Neutrophil (primary cell): ENCODE results near the gene GSAP.

Experiments used
- H3K27ac ChIP-seq: fragments of 200-600 bp; sonication (generic); 2 replicates; pipeline ENCODE4 v1.5.1; 2016; ENCODE audit warnings: mild to moderate bottlenecking, moderate library complexity
- H3K27me3 ChIP-seq: fragments of 200-600 bp; sonication (generic); 2 replicates; pipeline ENCODE4 v1.6.0; 2016; ENCODE audit warnings: mild to moderate bottlenecking
- H3K36me3 ChIP-seq: fragments of 200-600 bp; sonication (generic); 2 replicates; pipeline ENCODE4 v1.5.1; 2017
- H3K4me1 ChIP-seq, 2 experiments: fragments of 200-600 bp in 1 of 2; sonication (generic) in 1 of 2; 1 replicate in 1 of 2; 2 replicates in 1 of 2; pipeline versions ENCODE4 v1.5.1 to v1.6.1; 2013 to 2016; ENCODE audit warnings: low read depth in 1 of 2, low read length in 1 of 2, mild to moderate bottlenecking in 1 of 2, moderate library complexity in 1 of 2; ENCODE audit not compliant: control insufficient read depth in 1 of 2, insufficient read depth in 1 of 2
- H3K4me3 ChIP-seq, 2 experiments: fragments of 200-600 bp in 1 of 2; sonication (generic) in 1 of 2; 1 replicate in 1 of 2; 2 replicates in 1 of 2; pipeline ENCODE4 v1.5.1; 2013 to 2016; ENCODE audit warnings: low read depth in 1 of 2, low read length in 1 of 2, mild to moderate bottlenecking in 1 of 2, moderate library complexity in 1 of 2
- H3K9me3 ChIP-seq: fragments of 200-600 bp; sonication (generic); 2 replicates; pipeline ENCODE4 v1.5.1; 2016
- CTCF ChIP-seq: fragments of 200-600 bp; sonication (generic); IDR thresholded peaks from 2 replicates; pipeline ENCODE4 v1.5.1; 2016; ENCODE audit warnings: antibody characterized with exemption

Gene GSAP

GRCh38 chr7:77402818-77403217 is 13.3 kb downstream of the GSAP start:
- no peak overlapping the region for H3K4me3 ChIP-seq
- peaks cover 18 to 32% of the 10 kb centered on the region in 2 experiments for H3K4me1 ChIP-seq
- H3K27ac ChIP-seq: no peak overlapping the region
- H3K36me3 ChIP-seq: peaks cover 7% of the 10 kb centered on the region
- no peak for TF ChIP-seq CTCF
- H3K9me3 ChIP-seq: no peaks in the 10 kb centered on the region
- H3K27me3 ChIP-seq: no peaks in the 10 kb centered on the region

GRCh38 chr7:77401002-77401401 is 15.1 kb downstream of the GSAP start:
- H3K9me3 ChIP-seq: no peaks in the 10 kb centered on the region
- peaks cover 7 to 18% of the 10 kb centered on the region in 2 experiments for H3K4me1 ChIP-seq
- peaks cover 7% of the 10 kb centered on the region for H3K36me3 ChIP-seq
- no peak for TF ChIP-seq CTCF
- H3K4me3 ChIP-seq: no peak overlapping the region
- no peak overlapping the region for H3K27ac ChIP-seq
- no peaks in the 10 kb centered on the region for H3K27me3 ChIP-seq

GRCh38 chr7:77399816-77400215 is 16.3 kb downstream of the GSAP start:
- Histone ChIP-seq H3K4me1 (peaks cover 7 to 18% of the 10 kb centered on the region in 2 experiments), H3K27me3 (no peaks in the 10 kb centered on the region), H3K36me3 (peaks cover 8% of the 10 kb centered on the region), H3K27ac (peak overlapping the region; percentile 40), H3K4me3 (no peak overlapping the region), H3K9me3 (no peaks in the 10 kb centered on the region)
- TF ChIP-seq CTCF: no peak

- Histone ChIP-seq H3K4me1 (peaks cover 7 to 8% of the 10 kb centered on the region in 2 experiments), H3K27ac (no peak overlapping the region), H3K9me3 (no peaks in the 10 kb centered on the region), H3K27me3 (no peaks in the 10 kb centered on the region), H3K4me3 (no peak overlapping the region), H3K36me3 (peaks cover 12% of the 10 kb centered on the region)
- no peak for TF ChIP-seq CTCF
Measured at GRCh38 chr7:77396894-77397547, 19.1 kb downstream of the GSAP start.

GRCh38 chr7:77395626-77396025 is 20.5 kb downstream of the GSAP start:
- Histone ChIP-seq H3K36me3 (peaks cover 12% of the 10 kb centered on the region), H3K4me3 (no peak overlapping the region), H3K9me3 (no peaks in the 10 kb centered on the region), H3K4me1 (peaks cover 12 to 13% of the 10 kb centered on the region in 2 experiments), H3K27me3 (no peaks in the 10 kb centered on the region), H3K27ac (no peak overlapping the region)
- TF ChIP-seq CTCF: no peak
